Measurements from ENCODE around the gene TAX1BP1. TPM values are rescaled to one million over a fixed set of nuclear protein-coding genes. Genes with fewer than 3 reads are reported as not detected.

The TAX1BP1 gene
- total and polyA plus RNA-seq, 9 donors = 69.3 to 106 (median 83.7) TPM

DNA sequence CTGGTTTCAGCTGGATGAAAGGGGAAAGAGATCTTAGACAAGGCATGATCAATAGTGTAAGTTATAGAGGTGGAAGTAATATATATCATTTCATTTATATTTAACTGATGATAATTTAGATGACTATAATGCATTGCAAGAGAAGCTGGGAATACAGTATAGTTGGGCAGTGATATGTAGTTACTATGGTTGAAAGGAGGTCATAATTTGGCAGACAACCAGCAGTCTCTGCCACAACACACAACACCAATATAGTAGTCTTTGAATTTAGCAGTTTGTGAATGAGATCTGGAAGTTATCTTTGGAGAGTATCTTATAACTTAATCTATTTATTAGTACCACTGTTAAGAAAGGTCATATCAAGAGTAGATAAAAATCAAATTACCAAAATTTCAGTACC lies 39.9 kb downstream of the TAX1BP1 start:
- DNase-seq = no peak
- Histone ChIP-seq H3K36me3 (no peaks in the 10 kb centered on the region), H3K27me3 (no peaks in the 10 kb centered on the region), H3K4me3 (no peak overlapping the region), H3K27ac (no peak overlapping the region), H3K4me1 (ENCODE audit: insufficient read depth) (no peaks in the 10 kb centered on the region), H3K9me3 (no peaks in the 10 kb centered on the region)
- intact Hi-C loops (cut with DNase I) = loop anchor here in 1 of 4 donors (10.0 kb wide), 1 partner anchor 585 kb away; no protein-coding TSS in a partner anchor
- TF ChIP-seq POLR2A (IDR thresholded peaks at IDR 0.05) = no peak
- TF ChIP-seq, protein P1, sequence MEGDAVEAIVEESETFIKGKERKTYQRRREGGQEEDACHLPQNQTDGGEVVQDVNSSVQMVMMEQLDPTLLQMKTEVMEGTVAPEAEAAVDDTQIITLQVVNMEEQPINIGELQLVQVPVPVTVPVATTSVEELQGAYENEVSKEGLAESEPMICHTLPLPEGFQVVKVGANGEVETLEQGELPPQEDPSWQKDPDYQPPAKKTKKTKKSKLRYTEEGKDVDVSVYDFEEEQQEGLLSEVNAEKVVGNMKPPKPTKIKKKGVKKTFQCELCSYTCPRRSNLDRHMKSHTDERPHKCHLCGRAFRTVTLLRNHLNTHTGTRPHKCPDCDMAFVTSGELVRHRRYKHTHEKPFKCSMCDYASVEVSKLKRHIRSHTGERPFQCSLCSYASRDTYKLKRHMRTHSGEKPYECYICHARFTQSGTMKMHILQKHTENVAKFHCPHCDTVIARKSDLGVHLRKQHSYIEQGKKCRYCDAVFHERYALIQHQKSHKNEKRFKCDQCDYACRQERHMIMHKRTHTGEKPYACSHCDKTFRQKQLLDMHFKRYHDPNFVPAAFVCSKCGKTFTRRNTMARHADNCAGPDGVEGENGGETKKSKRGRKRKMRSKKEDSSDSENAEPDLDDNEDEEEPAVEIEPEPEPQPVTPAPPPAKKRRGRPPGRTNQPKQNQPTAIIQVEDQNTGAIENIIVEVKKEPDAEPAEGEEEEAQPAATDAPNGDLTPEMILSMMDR (IDR thresholded peaks at IDR 0.05) = no peak
- no peak for TF ChIP-seq EP300 (IDR thresholded peaks at IDR 0.05)

DNA sequence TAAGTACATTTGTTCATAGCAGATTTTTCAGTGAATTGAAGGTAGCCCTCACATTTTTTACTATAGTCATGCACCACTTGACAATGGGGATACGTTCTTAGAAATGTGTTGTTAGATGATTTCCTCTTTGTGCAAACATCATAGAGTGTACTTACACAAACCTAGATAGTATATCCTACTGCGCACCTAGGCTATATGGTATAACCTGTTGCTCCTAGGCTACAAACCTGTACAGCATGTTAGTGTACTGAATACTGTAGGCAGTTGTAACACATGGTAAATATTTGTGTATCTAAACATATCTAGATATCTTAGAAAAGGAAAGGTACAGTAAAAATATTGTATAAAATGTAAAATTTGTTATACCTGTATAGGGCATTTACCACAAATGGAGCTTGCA lies 41.2 kb downstream of the TAX1BP1 start:
- TF ChIP-seq POLR2A (IDR thresholded peaks at IDR 0.05) = no peak
- TF ChIP-seq, protein P1 (IDR thresholded peaks at IDR 0.05) = no peak
- no peak for TF ChIP-seq EP300 (IDR thresholded peaks at IDR 0.05)
- no peaks in the 10 kb centered on the region for H3K9me3 ChIP-seq

DNA sequence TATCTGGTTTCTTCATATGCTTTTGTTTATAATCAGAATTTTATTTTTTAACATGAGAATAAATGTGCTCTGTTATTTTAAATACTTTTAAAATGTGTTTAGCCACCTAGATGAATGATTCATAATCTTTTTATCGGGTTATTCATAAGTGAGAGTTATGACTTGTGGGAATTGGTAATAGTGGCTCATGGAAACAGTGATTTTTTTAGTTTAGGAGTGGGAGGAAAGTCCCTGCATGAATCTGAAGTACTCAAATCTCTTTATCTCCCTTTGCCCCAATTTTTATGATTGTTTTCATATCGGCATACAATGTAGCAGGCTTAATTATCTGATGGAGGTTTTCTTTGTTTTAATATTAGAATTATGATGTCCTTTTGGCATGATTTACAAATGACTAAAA lies 42.9 kb downstream of the TAX1BP1 start:
- no peak overlapping the region for H3K27ac ChIP-seq
- intact Hi-C loops (cut with DNase I) = no loop called here
- no peak overlapping the region for H3K4me3 ChIP-seq
- 58 to 65% (median 64%) methylated on average over 2 of the region's 2 CpGs for WGBS, 3 donors
- no peak for DNase-seq
- no peaks in the 10 kb centered on the region for H3K4me1 ChIP-seq (ENCODE audit: insufficient read depth)
- TF ChIP-seq POLR2A (IDR thresholded peaks at IDR 0.05) (no peak), EP300 (IDR thresholded peaks at IDR 0.05) (no peak)
- TF ChIP-seq, protein P1 (IDR thresholded peaks at IDR 0.05) = no peak
- H3K27me3 ChIP-seq = no peaks in the 10 kb centered on the region
- no peaks in the 10 kb centered on the region for H3K36me3 ChIP-seq
- no peaks in the 10 kb centered on the region for H3K9me3 ChIP-seq

More for the DNA sequence above, 41.2 kb downstream of the TAX1BP1 start:
- no peak for DNase-seq
- H3K4me1 ChIP-seq (ENCODE audit: insufficient read depth) = no peaks in the 10 kb centered on the region
- no peak overlapping the region for H3K27ac ChIP-seq
- intact Hi-C loops (cut with DNase I) = no loop called here
- WGBS, 3 donors = 96 to 99% (median 98%) methylated on average over 2 of the region's 2 CpGs
- no peaks in the 10 kb centered on the region for H3K36me3 ChIP-seq
- no peak overlapping the region for H3K4me3 ChIP-seq
- no peaks in the 10 kb centered on the region for H3K27me3 ChIP-seq

DNA sequence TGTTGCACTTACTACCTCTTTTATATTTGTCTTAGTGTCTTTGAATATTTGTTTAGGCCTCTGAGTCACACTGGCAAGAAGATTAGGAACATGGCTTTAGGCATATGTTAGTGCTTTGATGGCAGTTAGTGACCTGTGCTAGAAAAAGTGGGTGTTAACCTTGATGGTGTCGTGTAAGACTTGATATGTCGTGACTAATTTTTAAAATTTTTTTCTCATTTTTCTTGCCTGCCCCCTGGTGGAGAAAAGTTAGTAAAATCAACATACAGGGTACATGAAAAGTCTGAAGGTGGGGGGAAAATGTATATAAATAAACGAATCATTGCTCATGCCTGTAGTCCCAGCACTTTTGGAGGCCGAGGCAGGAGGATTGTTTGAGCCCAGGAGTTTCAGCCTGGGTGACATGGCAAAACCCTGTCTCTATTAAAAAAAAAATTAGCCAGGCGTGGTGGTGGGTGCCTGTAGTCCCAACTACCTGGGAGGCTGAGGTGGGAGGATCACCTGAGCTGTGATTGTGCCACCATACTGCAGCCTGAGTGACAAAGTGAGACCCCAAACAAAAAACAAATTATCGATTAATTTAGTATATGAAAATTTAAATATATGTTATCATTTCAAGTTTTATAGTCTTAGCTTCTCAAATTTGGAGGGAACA lies 44.6 kb downstream of the TAX1BP1 start:
- Histone ChIP-seq H3K36me3 (no peaks in the 10 kb centered on the region), H3K27me3 (no peaks in the 10 kb centered on the region), H3K4me3 (no peak overlapping the region), H3K27ac (no peak overlapping the region), H3K9me3 (no peaks in the 10 kb centered on the region), H3K4me1 (ENCODE audit: insufficient read depth) (no peaks in the 10 kb centered on the region)
- DNase-seq = no peak
- WGBS, 3 donors = 64 to 70% (median 67%) methylated on average over 6 of the region's 6 CpGs
- intact Hi-C loops (cut with DNase I) = no loop called here
- TF ChIP-seq, protein P1 (IDR thresholded peaks at IDR 0.05) = no peak
- no peak for TF ChIP-seq POLR2A (IDR thresholded peaks at IDR 0.05)
